Fibroblast of mammary gland (primary cell): ENCODE data around the gene FAM118B.
"Not testable (repeated sequence)": the region's sequence is repeated elsewhere in the genome, so short reads cannot be mapped to it uniquely, and the experiment has no call there.

Source experiments
- DNase-seq: peaks from one replicate; pipeline ENCODE4 v3.0.0-alpha.2; 2010; ENCODE audit warnings: low read depth
- H3K4me3 ChIP-seq: 2 replicates; pipeline ENCODE4 v1.5.1; 2011; ENCODE audit warnings: low read depth, mild to moderate bottlenecking, low read length, moderate library complexity; ENCODE audit not compliant: control insufficient read depth
- CTCF ChIP-seq: conservative IDR thresholded peaks from 2 replicates; pipeline ENCODE4 v1.5.1; 2011; ENCODE audit warnings: low read depth, low read length, inconsistent platforms; ENCODE audit not compliant: control insufficient read depth, insufficient read depth

Gene FAM118B

GRCh38 chr11:126231725-126232459 lies 20.3 kb downstream of the FAM118B start:
- peak; percentile 62 for DNase-seq
- no peak overlapping the region for H3K4me3 ChIP-seq
- TF ChIP-seq CTCF: no peak

- no peak overlapping the region for H3K4me3 ChIP-seq
- TF ChIP-seq CTCF: no peak
- no peak for DNase-seq
Measured at GRCh38 chr11:126232683-126233082, 21.1 kb downstream of the FAM118B start.

- no peak for TF ChIP-seq CTCF
- no peak overlapping the region for H3K4me3 ChIP-seq
- peak; percentile 37 for DNase-seq
Measured at GRCh38 chr11:126233391-126233790, 21.8 kb downstream of the FAM118B start.

GRCh38 chr11:126246636-126247035 lies 35.1 kb downstream of the FAM118B start:
- TF ChIP-seq CTCF: no peak
- no peak overlapping the region for H3K4me3 ChIP-seq
- no peak for DNase-seq

- H3K4me3 ChIP-seq: no peak overlapping the region
- TF ChIP-seq CTCF: no peak
- no peak for DNase-seq
Measured at GRCh38 chr11:126253265-126253664, 41.7 kb downstream of the FAM118B start.

- TF ChIP-seq CTCF: no peak
- DNase-seq: no peak
Measured at GRCh38 chr11:126254819-126255218, 43.2 kb downstream of the FAM118B start.

GRCh38 chr11:126255507-126255906 lies 43.9 kb downstream of the FAM118B start:
- DNase-seq, H3K4me3 ChIP-seq: not testable (repeated sequence)

More at GRCh38 chr11:126254819-126255218, 43.2 kb downstream of the FAM118B start:
- no peak overlapping the region for H3K4me3 ChIP-seq
